ENCODE data around the gene STIL.
"Not testable (repeated sequence)": the region's sequence is repeated elsewhere in the genome, so short reads cannot be mapped to it uniquely, and the experiment has no call there.

Gene STIL

DNA sequence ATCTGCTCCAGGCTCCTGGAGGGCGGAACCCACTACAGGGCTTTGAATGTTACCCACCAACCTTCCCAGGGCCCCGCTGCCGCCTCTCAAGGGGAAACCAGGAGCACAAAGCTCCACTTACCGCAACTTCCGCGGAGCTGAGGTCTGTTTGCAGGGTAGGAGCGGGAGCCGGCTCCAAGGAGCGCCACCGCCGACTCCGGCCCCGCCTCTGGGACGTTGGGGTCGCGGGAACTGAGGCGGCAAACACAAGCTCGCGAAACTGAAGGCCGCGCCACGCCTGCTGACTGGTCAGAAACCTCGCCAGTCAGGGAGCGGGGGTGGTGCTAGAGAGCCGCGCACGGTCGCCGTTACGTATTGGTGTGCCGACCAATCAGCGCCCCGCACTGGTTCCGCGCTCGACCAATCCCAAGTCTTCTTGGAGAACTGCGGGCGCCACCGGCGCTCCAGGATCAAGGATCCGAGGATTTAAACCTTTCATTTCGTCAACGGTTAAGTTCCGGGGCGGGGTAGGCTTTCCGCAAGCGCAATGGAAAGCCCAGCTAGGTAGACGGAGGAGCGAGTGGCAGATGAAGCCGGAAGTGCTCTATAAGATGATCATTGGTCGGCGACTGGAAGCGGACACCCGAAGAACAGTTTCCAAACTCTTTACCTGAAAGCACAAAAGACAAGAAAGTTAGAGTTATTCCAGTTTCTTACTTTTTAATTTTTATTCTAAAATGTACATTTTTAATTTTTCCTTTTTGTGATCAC, at the start of gene STIL:
Gene STIL, minus strand, starts transcription at position 233 of the 750 bp plus-strand sequence. CDS start 3,828 bp downstream, outside the sequence.
- peak; percentile 89 to 91 for DNase-seq (ENCODE audit: low read depth in 2 of 2)

DNA sequence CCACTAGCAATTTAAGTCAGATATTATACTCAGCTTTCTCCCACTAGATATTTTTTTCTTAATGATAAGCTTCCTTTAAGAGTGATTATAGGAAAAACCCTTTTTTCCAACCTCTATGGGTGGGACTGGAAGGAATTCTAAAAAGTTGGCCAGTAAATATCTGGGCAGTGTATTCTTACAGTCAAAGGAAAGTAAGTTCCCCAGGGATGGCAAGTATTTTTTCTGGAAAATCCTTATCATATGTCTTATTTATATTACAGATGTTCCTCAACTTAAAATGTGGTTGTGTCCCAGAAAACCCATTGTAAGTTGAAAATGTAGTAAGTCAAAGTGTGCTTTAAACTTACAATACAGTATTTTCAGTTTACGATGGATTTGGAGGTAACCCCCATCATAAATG, 48.9 kb upstream of the STIL start:
- DNase-seq (ENCODE audit: low read depth in 2 of 2), result no peak

DNA sequence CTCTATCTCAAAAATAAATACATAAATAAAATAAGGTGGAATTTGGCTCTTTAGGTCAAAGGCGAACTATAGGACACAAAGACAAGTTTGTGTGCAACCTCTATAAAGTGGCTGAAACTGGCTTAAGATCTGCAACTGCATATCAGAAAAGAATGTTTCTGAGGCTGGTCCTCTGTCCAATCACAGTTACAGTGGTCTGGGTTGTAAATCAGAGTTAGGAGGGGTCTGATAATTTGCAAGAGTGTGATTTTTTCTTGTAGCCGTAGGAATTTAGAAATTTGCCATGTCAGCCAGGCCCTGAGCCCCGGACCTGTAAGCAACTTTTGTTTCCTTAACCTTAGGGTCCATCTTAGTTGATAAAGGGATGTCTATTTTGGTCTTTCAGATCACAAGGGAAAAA, 47.4 kb upstream of the STIL start:
- DNase-seq (ENCODE audit: low read depth in 2 of 2), result no peak

DNA sequence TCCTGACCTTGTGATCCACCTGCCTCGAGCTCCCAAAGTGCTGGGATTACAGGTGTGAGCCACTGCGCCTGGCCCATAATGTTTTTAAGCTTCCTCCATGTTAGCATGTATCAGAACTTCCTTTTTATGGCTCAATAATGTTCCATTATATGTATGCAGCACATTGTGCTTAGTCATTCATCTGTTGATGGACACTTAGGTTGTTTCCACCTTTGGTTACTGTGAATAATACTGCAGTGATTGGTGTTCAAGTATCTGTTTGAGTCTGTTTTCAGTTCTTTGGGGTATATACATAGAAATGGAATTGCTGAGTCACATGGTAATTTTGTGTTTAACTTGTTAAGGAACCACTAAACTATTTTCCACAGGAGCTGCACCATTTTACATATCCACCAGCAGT, 37.4 kb upstream of the STIL start:
- no peak for DNase-seq (ENCODE audit: low read depth in 2 of 2)

DNA sequence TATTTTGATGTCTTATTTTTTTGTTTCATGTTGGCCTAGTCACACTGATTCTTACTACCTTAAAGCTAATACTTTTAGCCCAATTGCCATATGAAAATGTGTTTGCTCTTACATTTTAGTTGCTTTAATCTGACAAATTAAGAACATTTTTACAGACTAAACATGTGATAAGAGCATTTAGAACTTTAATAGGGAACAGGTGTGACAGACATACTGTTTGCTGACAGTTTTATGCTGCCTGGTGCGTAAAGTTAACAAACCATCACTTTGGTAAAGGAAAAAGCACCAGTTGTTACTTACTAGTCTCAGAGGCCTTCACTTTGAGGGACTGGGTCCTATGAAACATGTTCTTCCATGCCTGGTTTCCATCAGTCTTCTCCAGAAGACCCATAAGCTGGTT, 34.3 kb upstream of the STIL start:
- no peak for DNase-seq (ENCODE audit: low read depth in 2 of 2)

DNA sequence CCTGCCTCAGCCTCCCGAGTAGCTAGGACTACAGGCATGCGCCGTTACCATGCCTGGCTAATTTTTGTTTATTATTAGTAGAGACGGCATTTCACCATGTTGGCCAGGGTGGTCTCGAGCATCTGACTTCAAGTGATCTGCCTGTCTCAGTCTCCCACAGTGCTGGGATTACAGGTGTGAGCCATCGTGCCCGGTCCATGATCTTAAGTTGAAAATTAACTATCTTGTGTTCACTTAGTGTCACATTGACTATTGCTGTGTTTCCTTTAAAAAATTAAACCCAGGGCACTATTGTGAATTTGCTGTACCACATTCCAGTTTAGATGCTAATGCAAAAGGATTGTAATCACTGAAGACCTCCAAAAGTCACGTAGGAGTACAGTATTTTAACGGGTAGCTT, 33.8 kb upstream of the STIL start:
- no peak for DNase-seq (ENCODE audit: low read depth in 2 of 2)

DNA sequence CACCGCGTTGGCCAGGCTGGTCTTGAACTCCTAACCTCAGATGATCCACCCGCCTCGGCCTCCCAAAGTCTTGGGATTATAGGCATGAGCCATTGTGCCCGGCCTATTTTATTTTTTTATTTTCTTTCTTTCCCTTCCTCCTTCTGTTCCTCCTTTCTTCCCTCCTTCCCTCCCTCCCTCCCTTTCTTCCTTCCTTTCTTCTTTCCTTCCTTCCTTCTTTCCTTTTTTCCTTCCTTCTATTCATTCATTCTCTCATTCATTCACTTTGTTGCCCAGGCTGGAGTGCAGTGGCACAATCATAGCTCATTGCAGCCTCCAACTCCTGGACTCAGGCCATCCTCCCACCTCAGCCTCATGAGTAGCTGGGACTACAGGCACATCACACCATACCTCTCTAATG, 33.0 kb upstream of the STIL start:
- DNase-seq (ENCODE audit: low read depth in 2 of 2), result not testable (repeated sequence)

DNA sequence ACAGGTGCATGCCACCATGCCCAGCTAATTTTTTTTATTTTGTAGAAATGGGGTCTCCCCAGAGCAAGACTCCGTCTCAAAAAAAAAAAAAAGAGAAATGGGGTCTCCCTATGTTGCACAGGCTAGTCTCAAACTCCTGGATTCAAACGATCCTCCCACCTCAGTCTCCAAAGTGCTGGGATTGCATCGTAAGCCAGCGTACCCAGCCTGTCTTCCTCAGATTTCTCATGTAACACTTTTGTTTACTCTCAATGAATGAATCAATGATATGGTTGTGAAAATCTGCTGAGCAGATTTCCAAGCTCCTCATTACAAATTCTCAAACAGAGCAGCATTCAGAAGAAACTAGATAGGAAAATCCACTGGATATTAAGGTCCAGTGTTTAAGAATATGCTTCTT, 26.3 kb upstream of the STIL start:
- DNase-seq (ENCODE audit: low read depth in 2 of 2), result no peak

DNA sequence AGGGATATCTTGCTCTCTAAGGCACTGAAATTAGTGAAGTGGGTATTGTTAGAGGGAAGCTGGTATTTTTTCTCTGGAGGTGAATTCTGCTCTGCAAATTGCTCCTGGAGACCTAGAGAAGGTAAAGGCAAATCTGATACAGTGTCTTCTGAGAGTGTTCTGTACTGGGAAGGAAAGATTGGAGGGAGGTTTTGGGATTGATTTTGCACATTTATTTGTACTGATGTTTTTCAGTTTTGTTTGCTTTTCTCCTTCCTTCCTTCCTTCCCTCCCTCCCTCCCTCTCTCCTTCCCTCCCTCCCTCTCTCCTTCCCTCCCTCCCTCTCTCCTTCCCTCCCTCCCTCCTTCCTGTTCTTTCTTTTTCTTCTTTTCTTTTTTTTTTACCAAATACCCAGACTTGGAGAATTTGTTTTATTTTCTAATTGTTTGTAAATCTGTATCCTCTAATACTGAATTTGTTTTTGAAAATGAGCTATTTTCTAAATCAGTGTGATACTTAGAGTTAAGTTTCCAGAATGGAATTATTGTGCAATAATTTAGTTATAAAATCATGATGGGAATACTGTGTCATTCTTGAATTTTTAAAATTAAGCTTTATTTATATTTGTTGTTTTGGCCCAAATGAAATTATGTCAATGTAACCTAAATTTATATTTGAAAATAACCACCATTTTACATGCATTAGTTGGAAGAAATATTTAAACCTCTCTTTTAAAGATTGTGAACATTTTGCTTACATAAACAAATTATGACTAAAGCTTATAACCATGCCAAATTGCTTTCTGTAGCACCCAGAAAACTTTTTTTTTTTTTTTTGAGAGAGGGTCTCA, 24.5 kb upstream of the STIL start:
- DNase-seq (ENCODE audit: low read depth in 2 of 2), result no peak

DNA sequence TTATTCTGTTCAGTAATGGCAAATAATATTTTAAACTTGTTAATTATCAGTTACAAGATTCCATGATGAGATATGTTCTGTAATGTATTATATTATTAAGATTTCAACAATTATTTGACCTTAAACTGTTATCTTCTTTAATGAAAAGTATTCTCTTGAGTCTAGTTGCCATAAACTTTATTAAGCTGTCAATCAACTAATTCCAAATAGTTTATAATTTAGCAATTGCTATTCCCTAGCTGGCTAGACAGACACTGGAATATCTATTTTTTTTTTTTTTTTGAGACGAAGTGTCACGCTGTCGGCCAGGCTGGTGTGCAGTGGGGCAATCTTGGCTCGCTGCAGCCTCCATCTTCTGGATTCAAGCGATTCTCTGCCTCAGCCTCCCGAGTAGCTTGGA, 23.4 kb upstream of the STIL start:
- no peak for DNase-seq (ENCODE audit: low read depth in 2 of 2)

DNA sequence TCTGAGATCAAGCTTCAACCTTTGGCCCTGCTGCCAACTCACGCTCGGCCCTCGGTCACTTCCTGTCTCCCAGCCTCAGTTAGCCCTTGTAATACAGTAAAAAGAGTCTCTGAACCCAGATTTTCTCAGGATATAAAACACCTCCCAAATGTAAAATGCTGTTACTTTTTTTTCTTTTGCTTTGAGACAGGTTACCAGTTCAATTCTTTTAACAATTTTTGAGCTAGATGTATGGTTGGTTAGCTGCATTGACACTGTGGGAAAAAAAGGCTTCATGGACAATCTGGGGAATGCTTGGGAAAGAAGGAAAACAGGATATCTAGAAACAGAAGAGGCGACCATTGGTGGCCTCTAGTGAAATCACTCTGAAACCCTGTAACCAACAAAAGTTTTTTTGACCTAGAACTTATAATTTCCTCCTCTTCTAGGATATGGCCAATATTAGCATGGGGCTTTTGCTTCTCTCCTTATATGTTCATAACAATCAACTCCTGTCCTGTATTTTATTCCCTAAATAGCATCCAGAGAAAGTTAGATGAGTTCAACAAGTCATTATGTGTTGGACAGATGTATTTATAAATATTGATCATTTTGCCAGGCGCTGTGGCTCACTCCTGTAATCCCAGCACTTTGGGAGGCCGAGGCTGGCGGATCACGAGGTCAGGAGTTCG, 21.0 kb upstream of the STIL start:
- no peak for DNase-seq (ENCODE audit: low read depth in 2 of 2)

DNA sequence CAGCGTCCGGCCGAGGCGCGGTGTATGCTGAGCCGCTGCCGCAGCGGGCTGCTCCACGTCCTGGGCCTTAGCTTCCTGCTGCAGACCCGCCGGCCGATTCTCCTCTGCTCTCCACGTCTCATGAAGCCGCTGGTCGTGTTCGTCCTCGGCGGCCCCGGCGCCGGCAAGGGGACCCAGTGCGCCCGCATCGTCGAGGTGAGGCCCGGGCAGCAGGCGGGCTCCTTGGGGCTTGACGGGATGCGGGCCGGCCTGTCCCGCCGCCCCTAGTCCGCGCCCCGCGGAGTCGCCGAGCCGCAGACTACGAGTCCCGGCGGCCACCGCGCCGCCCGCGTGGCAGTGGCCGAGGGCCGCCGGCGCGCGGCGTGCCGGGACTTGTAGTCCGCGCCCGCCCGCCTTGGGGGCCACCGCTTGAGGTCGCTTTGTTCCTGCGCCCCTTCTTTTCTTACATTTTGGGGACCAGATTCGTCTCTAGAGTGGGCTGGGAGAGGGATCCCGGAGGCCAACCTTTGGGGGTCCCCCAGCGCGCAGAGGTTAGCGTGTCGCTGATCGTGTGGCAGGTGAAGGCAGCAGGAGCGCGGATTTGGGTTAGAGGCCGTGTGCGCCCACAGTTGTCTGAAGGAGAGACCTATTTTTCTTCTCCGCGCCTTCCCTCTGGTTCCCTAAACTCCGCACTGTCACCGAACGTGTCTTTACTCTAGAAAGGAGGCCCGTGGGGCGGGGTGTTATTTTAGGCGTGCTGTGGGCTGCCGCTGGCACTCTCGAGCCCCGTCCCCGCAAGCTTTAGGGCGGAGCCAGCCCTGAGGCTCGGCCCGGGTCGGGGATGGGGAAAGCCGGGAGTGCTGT, 20.2 kb upstream of the STIL start:
- peak; percentile 50 to 68 for DNase-seq (ENCODE audit: low read depth in 2 of 2)

DNA sequence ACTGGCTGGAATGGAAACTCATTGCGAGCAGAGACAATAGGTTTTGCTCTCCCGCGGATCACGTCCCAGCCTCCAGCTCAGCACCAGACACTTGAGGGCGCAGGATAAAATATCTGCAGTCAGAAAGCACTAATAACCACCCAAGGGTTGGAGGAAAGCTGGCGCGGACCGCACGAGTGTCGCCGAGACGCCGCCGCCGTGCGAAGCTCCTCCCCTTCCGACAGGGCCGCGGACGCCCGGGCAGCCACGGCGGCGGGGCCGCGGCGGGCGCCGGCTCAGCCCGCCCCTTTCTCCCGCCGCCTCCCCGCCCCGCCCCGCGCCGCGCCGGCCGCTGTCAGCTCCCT, 19.6 kb upstream of the STIL start, which contains the start of gene CMPK1:
Gene CMPK1, plus strand, starts transcription at position 213 of the 344 bp plus-strand sequence. CDS start 156 bp downstream, outside the sequence.
- DNase-seq (ENCODE audit: low read depth in 2 of 2), result peak; percentile 65 to 73

DNA sequence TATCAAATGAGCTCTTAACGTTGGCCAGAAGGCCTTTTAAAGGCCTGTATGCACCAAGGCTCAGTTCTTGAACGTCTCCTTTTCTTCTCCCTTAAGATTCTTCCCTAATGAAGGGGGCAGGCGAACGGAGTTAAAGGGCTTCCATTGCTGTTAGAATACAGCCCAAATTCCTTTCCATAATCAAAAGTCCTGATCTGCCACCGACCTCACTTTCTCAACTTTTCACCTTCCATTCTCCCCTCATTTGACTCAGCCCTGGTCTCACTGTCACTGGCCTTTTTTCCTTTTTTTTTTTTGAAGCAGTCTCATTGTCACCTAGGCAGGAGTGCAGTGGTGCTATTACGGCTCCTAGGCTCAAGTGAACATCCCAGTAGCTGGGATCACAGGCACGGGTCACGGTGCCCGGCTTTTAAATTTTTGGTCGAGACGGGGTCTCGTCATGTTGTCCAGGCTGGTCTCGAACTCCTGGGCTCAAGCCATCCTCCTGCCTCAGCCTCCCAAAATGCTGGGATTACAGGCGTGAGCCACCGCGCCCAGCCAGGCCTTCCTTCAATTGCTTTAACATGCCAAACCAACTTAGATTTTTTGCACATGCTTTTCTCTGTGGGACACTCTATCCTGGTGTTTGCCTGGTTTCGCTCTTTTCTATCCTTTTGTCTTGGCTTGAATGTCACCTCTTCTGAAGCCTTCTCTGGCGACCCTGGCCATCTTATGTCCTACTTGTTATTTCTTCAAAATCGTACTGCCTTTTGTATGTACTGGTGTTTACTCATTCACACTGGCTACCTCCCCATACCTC, 19.0 kb upstream of the STIL start:
- no peak for DNase-seq (ENCODE audit: low read depth in 2 of 2)

DNA sequence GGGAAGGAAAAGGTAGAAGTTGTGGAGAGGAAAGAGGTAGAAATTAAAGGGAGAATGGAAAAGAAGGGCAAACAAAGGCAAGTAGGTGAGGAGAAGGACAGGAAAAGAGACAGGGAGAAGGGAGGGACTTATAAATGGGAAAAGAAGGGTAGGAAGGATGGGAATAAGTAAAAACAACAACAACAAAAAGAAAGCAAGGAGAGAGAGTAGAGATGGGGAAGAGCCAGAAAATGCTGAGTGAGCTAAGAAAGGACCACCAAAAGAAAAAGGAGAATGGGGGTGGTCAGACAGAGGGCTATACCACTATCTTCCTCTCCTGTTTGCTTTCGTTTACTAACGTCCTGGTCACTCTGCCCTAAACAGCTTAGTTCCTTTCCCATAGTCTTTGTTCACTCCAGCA, 17.9 kb upstream of the STIL start:
- no peak for DNase-seq (ENCODE audit: low read depth in 2 of 2)

DNA sequence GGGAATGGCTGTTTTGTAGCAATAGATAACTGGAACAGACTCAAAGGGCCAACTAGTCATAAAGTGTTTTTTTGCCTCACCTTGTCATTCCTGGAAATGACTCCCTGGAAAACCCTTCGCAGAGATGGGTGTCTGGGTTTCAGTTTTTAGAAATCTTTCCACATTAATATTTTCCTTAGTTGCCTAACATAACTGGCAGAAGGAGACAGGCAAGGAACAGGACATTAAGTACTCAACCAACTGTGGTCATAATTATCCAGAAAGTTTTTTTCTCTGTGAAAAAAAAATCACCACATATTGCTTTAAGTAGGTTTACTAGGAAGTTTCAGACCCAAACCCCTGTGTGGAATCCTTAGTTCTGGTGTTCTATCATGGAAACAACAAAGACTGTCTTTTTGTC, 16.3 kb upstream of the STIL start:
- no peak for DNase-seq (ENCODE audit: low read depth in 2 of 2)

DNA sequence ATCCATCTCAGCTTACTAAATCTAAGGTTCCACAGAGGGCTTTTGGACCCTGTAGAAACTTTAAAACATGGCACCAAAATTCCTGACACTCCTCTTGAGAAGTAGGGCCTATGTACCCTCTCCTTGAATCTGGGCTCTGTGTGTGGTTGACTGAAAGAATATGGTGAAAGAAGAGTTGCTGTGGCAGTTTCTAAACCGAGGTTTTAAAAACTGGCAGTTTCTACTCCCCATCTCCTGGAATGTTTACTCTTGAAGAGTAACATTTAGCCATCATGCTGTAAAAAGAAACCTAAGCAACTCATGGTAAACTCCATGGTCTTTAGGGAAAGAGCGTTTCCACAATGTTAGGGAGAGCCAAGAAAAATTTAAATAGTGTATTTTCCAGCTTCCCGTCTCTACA, 15.0 kb upstream of the STIL start:
- DNase-seq (ENCODE audit: low read depth in 2 of 2), result no peak

DNA sequence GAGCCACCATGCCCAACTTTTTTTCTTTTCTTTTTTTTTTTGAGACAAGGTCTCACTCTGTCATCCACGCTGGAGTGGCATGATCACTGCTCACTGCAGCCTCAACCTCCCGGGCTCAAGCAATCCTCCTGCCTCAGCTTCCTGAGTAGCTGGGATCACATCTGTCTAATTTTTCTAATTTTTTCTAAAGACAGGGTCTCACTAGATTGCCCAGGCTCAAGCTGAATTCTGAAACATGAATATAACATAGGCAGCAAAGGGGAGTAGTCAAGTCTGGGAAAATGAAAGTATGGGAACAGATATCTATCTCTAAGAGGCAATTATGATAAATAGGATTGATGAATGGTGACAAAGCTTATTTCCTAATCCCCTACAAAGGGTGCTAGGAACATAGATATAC, 12.3 kb upstream of the STIL start:
- no peak for DNase-seq (ENCODE audit: low read depth in 2 of 2)

DNA sequence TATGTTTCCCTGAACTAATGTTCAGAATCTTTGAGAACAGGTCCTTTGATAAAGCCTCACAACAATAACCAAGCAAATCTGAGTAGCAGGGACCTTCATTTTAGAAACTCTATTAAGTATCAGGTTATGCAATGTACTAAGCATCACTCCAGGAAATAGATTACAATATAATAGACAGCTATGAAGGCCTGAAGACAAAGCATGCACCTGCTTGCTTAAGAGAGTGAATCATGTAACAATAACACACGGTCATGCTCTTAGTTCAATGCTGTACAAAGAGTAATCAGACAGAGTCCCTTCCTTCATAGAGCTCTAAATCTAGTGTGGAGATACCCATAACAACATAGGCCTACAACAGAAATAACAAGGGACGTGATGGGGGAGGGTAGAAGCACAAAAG, 11.6 kb upstream of the STIL start:
- no peak for DNase-seq (ENCODE audit: low read depth in 2 of 2)

DNA sequence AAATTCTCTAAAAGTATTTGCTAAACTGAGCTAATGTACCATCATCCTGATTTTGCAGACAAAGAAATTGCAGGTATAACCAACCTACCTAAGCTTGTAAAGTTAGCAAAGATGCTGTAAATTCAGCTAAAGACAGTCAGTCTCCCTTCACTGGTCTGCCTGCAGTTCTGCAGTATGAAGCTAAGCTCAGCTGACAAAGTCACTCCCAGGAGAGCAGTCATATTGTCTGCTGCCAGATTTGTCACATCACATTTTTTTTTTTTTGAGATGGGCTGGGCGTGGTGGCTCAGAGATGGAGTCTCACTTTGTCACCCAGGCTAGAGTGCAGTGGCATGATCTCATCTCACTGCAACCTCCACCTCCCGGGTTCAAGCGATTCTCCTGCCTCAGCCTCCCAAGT, 10.7 kb upstream of the STIL start:
- DNase-seq (ENCODE audit: low read depth in 2 of 2), result no peak

DNA sequence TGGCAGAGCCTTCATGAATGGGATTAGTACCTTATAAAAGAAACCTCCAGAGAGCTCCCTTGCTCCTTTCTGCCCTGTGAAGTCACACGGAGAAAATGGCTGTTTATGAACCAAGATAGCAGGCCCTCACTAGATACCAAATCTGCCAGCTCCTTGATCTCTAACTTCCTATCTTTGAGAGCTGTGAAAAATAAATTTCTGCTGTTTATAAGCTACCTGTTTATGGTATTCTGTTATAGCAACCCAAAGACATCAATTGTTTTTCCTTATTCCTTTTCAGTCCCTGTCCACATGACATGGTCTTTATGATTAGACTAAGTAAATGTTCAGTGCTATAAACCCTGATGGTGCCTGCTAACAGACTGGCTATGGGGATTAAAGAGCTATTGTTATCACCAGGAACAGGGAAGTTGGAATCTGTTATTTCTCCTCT, 9.7 kb upstream of the STIL start:
- no peak for DNase-seq (ENCODE audit: low read depth in 2 of 2)

Measured in stimulated activated CD4-positive, alpha-beta T cell treated with anti-CD3 and anti-CD28 coated beads, Interleukin-1b, Interleukin-23, amount 100 ng/mL, for 4 hours (primary cell).